Heart right ventricle (tissue), 16 donors: ENCODE data around the gene TRPM5. TPM values are rescaled to one million over a fixed set of nuclear protein-coding genes. Genes with fewer than 3 reads are reported as not detected.

Experiments
- ATAC-seq, 8 donors: fragments of 200-7000 bp; cut with Tn5 transposase; one replicate each; pipeline ENCODE4 v1.9.1; 2020; ENCODE audit warnings: mild to moderate bottlenecking in 8 of 8, moderate library complexity in 8 of 8, moderate number of reproducible peaks in 1 of 8
- DNase-seq, 2 donors: peaks; one replicate each; pipeline ENCODE4 v3.0.0-alpha.2; 2020
- H3K27ac ChIP-seq, 10 donors: fragments of 200-600 bp; sonication (generic) in 2 of 10; one replicate each; pipeline versions ENCODE4 v1.5.0 to v1.8.0; 2020 to 2022; ENCODE audit warnings: mild to moderate bottlenecking in 3 of 10
- H3K27me3 ChIP-seq, 7 donors: fragments of 200-600 bp; one replicate each; pipeline ENCODE4 v1.8.0; 2021 to 2022; ENCODE audit warnings: mild to moderate bottlenecking in 2 of 7
- H3K36me3 ChIP-seq, 9 donors: fragments of 200-600 bp; sonication (generic) in 1 of 9; one replicate each; pipeline versions ENCODE4 v1.5.0 to v1.8.0; 2020 to 2022; ENCODE audit warnings: mild to moderate bottlenecking in 2 of 9
- H3K4me1 ChIP-seq, 9 donors: fragments of 200-600 bp; sonication (generic) in 1 of 9; one replicate each; pipeline versions ENCODE4 v1.5.0 to v1.8.0; 2020 to 2022; ENCODE audit warnings: mild to moderate bottlenecking in 4 of 9
- H3K4me3 ChIP-seq, 10 donors: fragments of 200-600 bp; sonication (generic) in 2 of 10; one replicate each; pipeline versions ENCODE4 v1.5.0 to v1.8.0; 2020 to 2022; ENCODE audit warnings: mild to moderate bottlenecking in 7 of 10, moderate library complexity in 2 of 10
- H3K9me3 ChIP-seq, 11 donors: fragments of 200-600 bp in 10 of 11; sonication (generic) in 2 of 11; one replicate each; pipeline versions ENCODE4 v1.5.0 to v1.8.0; 2013 to 2022; ENCODE audit warnings: mild to moderate bottlenecking in 2 of 11, control low read depth in 1 of 11, moderate library complexity in 1 of 11
- CTCF ChIP-seq, 9 donors: fragments of 200-600 bp; sonication (generic) in 2 of 9; IDR thresholded peaks; one replicate each; pipeline versions ENCODE4 v1.5.0 to v1.8.0; 2021 to 2022; ENCODE audit warnings: antibody characterized with exemption in 9 of 9, mild to moderate bottlenecking in 5 of 9, moderate library complexity in 1 of 9
- WGBS, 2 donors: extraction: QIAGEN DNeasy Blood & Tissue Kit; methylation state at CpG; one replicate each; pipeline ENCODE4 v1.1.7; 2013; ENCODE audit warnings: inconsistent platforms in 1 of 2; 5-methylcytosine and 5-hydroxymethylcytosine counted together
- intact Hi-C, 10 donors: fragments of 100-400 bp; cut with DNase I; formaldehyde crosslinking; loops; one replicate each; pipeline versions ENCODE4 v1.11.1 to v1.14.2; 2022
- polyA plus RNA-seq, 2 donors: library from polyadenylated mRNA; stranded (reverse); fragments of 200-250 nt; gene quantifications; one replicate each; pipeline ENCODE4 v1.2.3, GENCODE V29; 2013
- total RNA-seq, 10 donors: library from RNA; stranded (reverse); fragmentation: NEBNext Ultra II Directional in 3 of 10; extraction: Animal tissue kit (Norgen Biotek cat#: 25700) in 3 of 10; gene quantifications; one replicate each; pipeline versions ENCODE4 v1.2.1 to v1.2.4, GENCODE V29; 2021 to 2023
- donor health status: Arrhythmogenic right ventricular cardiomyopathy.
- donor health status: ischemic (EF 13 %, LVEDD 7.1; RV severe dilation, severe dysfunction).
- donor health status: healthy with polysubstance abuse.
- donor health status: DM: no; HTN: yes; CAD: no.
- donor health status: DM: no; HTN: no; CAD: no.
- donor health status: ischemic (EF 25% LVEDD 6.9; RV normal size, moderate dysfunction).
- donor health status: ischemic (EF 25% LVEDD 5.7; RV mildly dilated, moderate dysfunction).
- donor health status: healthy.
- donor health status: DM: yes; HTN: yes; CAD: no.
- donor health status: Ischemic cardiomyopathy.
- donor health status: ischemic (EF 35%, LVEDD 5.7; RV mildly dilated, moderate dysfunction).
- donor health status: nonischemic (EF 11% LVEDD 7.7; RV severe dilation, severe dysfunction).
- donor health status: DM: yes; HTN: yes; CAD: no.
- donor health status: PGD.
- donor health status: ischemic (EF 29% LVEDD 5.4; RV normal size, mild dysfunction).
- donor health status: nonischemic (EF 23%, LVEDD 6.1; RV moderate dilation, normal function).

TRPM5 gene
- total and polyA plus RNA-seq, 12 donors, result not detected

- H3K27me3 ChIP-seq, result no peaks in the 10 kb centered on the region
- H3K27ac ChIP-seq, result no peak overlapping the region
- H3K4me1 ChIP-seq, result peaks cover 0 to 1% (median 0%) of the 10 kb centered on the region in 9 donors
- DNase-seq (no peak), ATAC-seq (no peak)
- no peak overlapping the region for H3K4me3 ChIP-seq
- H3K36me3 ChIP-seq, result no peaks in the 10 kb centered on the region
- intact Hi-C loops, result loop anchor here in 2 of 10 donors (5.0 kb wide), 1 partner anchor 107 kb away; no protein-coding TSS in a partner anchor
- 88 to 93% methylated on average over 29 to 35 of the region's 35 CpGs for WGBS, 2 donors
- no peaks in the 10 kb centered on the region for H3K9me3 ChIP-seq
- TF ChIP-seq CTCF (IDR thresholded peaks at IDR 0.05), result no peak
Measured at GRCh38 chr11:2414616-2415015, 29.7 kb downstream of the TRPM5 start.

GRCh38 chr11:2413742-2414579, 30.4 kb downstream of the TRPM5 start:
- TF ChIP-seq CTCF (IDR thresholded peaks at IDR 0.05), result no peak
- Histone ChIP-seq H3K4me1 (no peaks in the 10 kb centered on the region), H3K27ac (no peak overlapping the region), H3K4me3 (no peak overlapping the region), H3K27me3 (no peaks in the 10 kb centered on the region), H3K9me3 (no peaks in the 10 kb centered on the region), H3K36me3 (no peaks in the 10 kb centered on the region)
- ATAC-seq, result no peak
- no peak for DNase-seq
- intact Hi-C loops, result loop anchor here in 1 of 10 donors (5.0 kb wide), 1 partner anchor 107 kb away; no protein-coding TSS in a partner anchor
- WGBS, 2 donors, result 88 to 92% methylated on average over 40 to 43 of the region's 43 CpGs

- Histone ChIP-seq H3K4me3 (no peak overlapping the region), H3K27me3 (no peaks in the 10 kb centered on the region), H3K36me3 (no peaks in the 10 kb centered on the region), H3K4me1 (no peaks in the 10 kb centered on the region), H3K9me3 (no peaks in the 10 kb centered on the region), H3K27ac (no peak overlapping the region)
- ATAC-seq (no peak), DNase-seq (no peak)
- intact Hi-C loops, result loop anchor here in 1 of 10 donors (5.0 kb wide), 1 partner anchor 105 kb away; no protein-coding TSS in a partner anchor
- TF ChIP-seq CTCF (IDR thresholded peaks at IDR 0.05), result no peak
- WGBS, 2 donors, result 90 to 93% methylated on average over 6 of the region's 6 CpGs
Measured at GRCh38 chr11:2412323-2412722, 32.0 kb downstream of the TRPM5 start.

GRCh38 chr11:2411446-2412305, 32.6 kb downstream of the TRPM5 start:
- WGBS, 2 donors, result 84 to 85% methylated on average over 30 of the region's 30 CpGs
- Histone ChIP-seq H3K4me3 (no peak overlapping the region), H3K9me3 (no peaks in the 10 kb centered on the region), H3K4me1 (no peaks in the 10 kb centered on the region), H3K27ac (no peak overlapping the region), H3K36me3 (no peaks in the 10 kb centered on the region), H3K27me3 (no peaks in the 10 kb centered on the region)
- ATAC-seq, result no peak
- intact Hi-C loops, result loop anchor here in 1 of 10 donors (5.0 kb wide), 1 partner anchor 104 kb away; no protein-coding TSS in a partner anchor
- DNase-seq, result no peak
- TF ChIP-seq CTCF (IDR thresholded peaks at IDR 0.05), result no peak
